ENCODE data around the gene RASGRP3.

- TF ChIP-seq EZH2 (IDR thresholded peaks at IDR 0.05; ENCODE audit: insufficient read depth, poor library complexity, severe bottlenecking) = no peak
- no peak for TF ChIP-seq EZH2phosphoT487 (IDR thresholded peaks at IDR 0.05; ENCODE audit: insufficient read depth, low read depth)
Measured at GRCh38 chr2:33573657-33574056, 97.2 kb downstream of the RASGRP3 start.
